ENCODE measurements around the gene CRACR2B. TPM values are rescaled to one million over a fixed set of nuclear protein-coding genes. Genes with fewer than 3 reads are reported as not detected.

Gene CRACR2B
- total RNA-seq, 4 donors from 2014 or later = 82.7 to 373 (median 210) TPM

DNA sequence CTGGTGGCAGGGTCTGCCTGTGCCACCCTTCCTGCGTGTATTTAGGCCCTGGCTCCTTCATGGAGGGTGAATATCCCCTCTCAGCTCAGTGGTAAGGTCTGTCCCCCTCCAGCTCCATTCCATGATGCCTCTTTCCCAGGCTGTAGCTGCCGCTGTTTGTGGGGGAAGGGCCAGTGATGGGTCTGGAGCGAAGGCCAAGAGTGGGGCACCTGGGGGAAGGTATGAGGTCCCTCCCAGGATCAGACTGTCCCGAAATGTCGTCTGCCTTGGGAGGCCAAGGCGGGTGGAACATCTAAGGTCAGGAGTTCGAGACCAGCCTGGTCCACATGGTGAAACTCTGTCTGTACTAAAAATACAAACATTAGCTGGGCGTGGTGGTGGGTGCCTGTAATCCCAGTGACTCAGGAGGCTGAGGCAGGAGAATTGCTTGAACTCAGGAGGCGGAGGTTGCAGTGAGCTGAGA lies 6.2 kb downstream of the CRACR2B start:
- DNase-seq = peak; percentile 56
- 29 to 38% methylated on average over 2 to 9 of the region's 9 CpGs for WGBS, 2 donors (ENCODE audit: low coverage in 1 of 2)

GRCh38 chr11:834371-835316 lies 6.9 kb downstream of the CRACR2B start:
- H3K27me3 ChIP-seq = peaks cover 25% of the 10 kb centered on the region
- TF ChIP-seq CTCF (IDR thresholded peaks at IDR 0.05) (peak in 1 of 5 experiments; percentile 25), EP300 (IDR thresholded peaks at IDR 0.05; ENCODE audit: low read depth) (no peak), POLR2AphosphoS5 (IDR thresholded peaks at IDR 0.05) (peak; percentile 53 to 68 (median 65)), POLR2A (IDR thresholded peaks at IDR 0.05) (peak; percentile 54)
- peak; percentile 86 for DNase-seq
- H3K4me3 ChIP-seq = peak overlapping the region in 3 of 4 donors; percentile 54 to 86 (median 65)
- intact Hi-C loops (cut with DNase I; ENCODE audit: low total_unique reads) = no loop called here
- 28 to 50% methylated on average over 2 to 28 of the region's 31 CpGs for WGBS, 2 donors (ENCODE audit: low coverage in 1 of 2)
- in situ Hi-C loops (cut with MboI; ENCODE audit: low pct_ligation_motif_present in 1 of 4, low pct_unique_long_range_greater_than_20kb in 1 of 4, low sequenced_read_pairs in 3 of 4) = no loop called here
- H3K4me1 ChIP-seq = peaks cover 32 to 83% (median 64%) of the 10 kb centered on the region in 4 donors
- peak overlapping the region; percentile 88 to 95 (median 92) for H3K27ac ChIP-seq
- peaks cover 0 to 13% (median 4%) of the 10 kb centered on the region in 4 donors for H3K36me3 ChIP-seq
- H3K9me3 ChIP-seq = no peaks in the 10 kb centered on the region

More for the DNA sequence above, 6.2 kb downstream of the CRACR2B start:
- Histone ChIP-seq H3K27me3 (peaks cover 32% of the 10 kb centered on the region), H3K36me3 (peaks cover 0 to 7% (median 3%) of the 10 kb centered on the region in 4 donors), H3K9me3 (no peaks in the 10 kb centered on the region), H3K27ac (peak overlapping the region; percentile 88 to 95 (median 92)), H3K4me3 (peak overlapping the region; percentile 54 to 86 (median 62)), H3K4me1 (peaks cover 40 to 83% (median 68%) of the 10 kb centered on the region in 4 donors)
- in situ Hi-C loops (cut with MboI; ENCODE audit: low pct_ligation_motif_present in 1 of 4, low pct_unique_long_range_greater_than_20kb in 1 of 4, low sequenced_read_pairs in 3 of 4) = no loop called here
- intact Hi-C loops (cut with DNase I; ENCODE audit: low total_unique reads) = no loop called here
- TF ChIP-seq POLR2A (IDR thresholded peaks at IDR 0.05) (no peak), CTCF (IDR thresholded peaks at IDR 0.05) (no peak), EP300 (IDR thresholded peaks at IDR 0.05; ENCODE audit: low read depth) (no peak), POLR2AphosphoS5 (IDR thresholded peaks at IDR 0.05) (no peak)

- H3K4me1 ChIP-seq = peaks cover 28 to 83% (median 56%) of the 10 kb centered on the region in 4 donors
- intact Hi-C loops (cut with DNase I; ENCODE audit: low total_unique reads) (no loop called here), in situ Hi-C loops (cut with MboI; ENCODE audit: low pct_ligation_motif_present in 1 of 4, low pct_unique_long_range_greater_than_20kb in 1 of 4, low sequenced_read_pairs in 3 of 4) (no loop called here)
- H3K9me3 ChIP-seq = no peaks in the 10 kb centered on the region
- no peak for DNase-seq
- H3K27ac ChIP-seq = peak overlapping the region in 2 of 4 donors; percentile 91 to 92
- H3K27me3 ChIP-seq = peaks cover 9% of the 10 kb centered on the region
- 80% methylated on average over 4 of the region's 14 CpGs; no CpG with 5 or more reads in 1 of the 2 donors for WGBS, 2 donors (ENCODE audit: low coverage in 1 of 2)
- H3K4me3 ChIP-seq = no peak overlapping the region
- TF ChIP-seq POLR2AphosphoS5 (IDR thresholded peaks at IDR 0.05) (no peak), POLR2A (IDR thresholded peaks at IDR 0.05) (no peak), EP300 (IDR thresholded peaks at IDR 0.05; ENCODE audit: low read depth) (no peak), CTCF (IDR thresholded peaks at IDR 0.05) (no peak)
- peaks cover 0 to 16% (median 6%) of the 10 kb centered on the region in 4 donors for H3K36me3 ChIP-seq
Observed at GRCh38 chr11:836274-836673, 8.6 kb downstream of the CRACR2B start.

DNA sequence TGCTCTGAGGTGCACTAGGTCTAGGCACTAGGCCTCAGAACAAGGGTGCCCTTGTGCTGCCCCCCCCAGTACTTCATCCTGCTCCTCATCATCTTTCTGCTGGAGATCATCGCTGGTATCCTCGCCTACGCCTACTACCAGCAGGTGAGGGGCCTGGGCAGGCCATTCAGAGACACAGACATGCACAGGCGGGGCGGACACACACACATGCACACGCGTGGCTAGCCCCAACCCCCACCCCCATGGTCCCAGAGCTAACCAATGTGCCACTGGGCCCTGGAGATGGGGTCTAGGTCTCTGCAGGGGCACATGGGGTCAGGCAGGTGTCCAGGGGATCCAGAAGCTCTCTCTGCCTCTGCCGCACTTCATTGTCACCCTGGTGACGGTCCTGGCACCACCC lies 9.0 kb downstream of the CRACR2B start:
- in situ Hi-C loops (cut with MboI; ENCODE audit: low pct_ligation_motif_present in 1 of 4, low pct_unique_long_range_greater_than_20kb in 1 of 4, low sequenced_read_pairs in 3 of 4) (no loop called here), intact Hi-C loops (cut with DNase I; ENCODE audit: low total_unique reads) (no loop called here)
- Histone ChIP-seq H3K4me1 (peaks cover 33 to 83% (median 60%) of the 10 kb centered on the region in 4 donors), H3K36me3 (peaks cover 0 to 16% (median 6%) of the 10 kb centered on the region in 4 donors), H3K27me3 (peaks cover 5% of the 10 kb centered on the region), H3K9me3 (no peaks in the 10 kb centered on the region), H3K4me3 (no peak overlapping the region), H3K27ac (peak overlapping the region in 1 of 4 donors; percentile 91)
- no peak for TF ChIP-seq CTCF (IDR thresholded peaks at IDR 0.05)
- TF ChIP-seq POLR2AphosphoS5 (IDR thresholded peaks at IDR 0.05) = no peak
- TF ChIP-seq POLR2A (IDR thresholded peaks at IDR 0.05) = no peak
- no peak for TF ChIP-seq EP300 (IDR thresholded peaks at IDR 0.05; ENCODE audit: low read depth)
- 79% methylated on average over 7 of the region's 9 CpGs; no CpG with 5 or more reads in 1 of the 2 donors for whole genome bisulfite sequencing, 2 donors (ENCODE audit: low coverage in 1 of 2)
- DNase-seq = no peak

All from transverse colon (tissue), 4 donors.